ENCODE measurements around the gene UBE2I.

UBE2I gene

GRCh38 chr16:1337486-1337885 lies 28.1 kb downstream of the UBE2I start:
- Histone ChIP-seq H3K4me2 (ENCODE audit: low read depth, low read length, poor library complexity, severe bottlenecking) (no peak overlapping the region), H3K4me3 (ENCODE audit: insufficient read depth, low read length, poor library complexity, severe bottlenecking) (no peak overlapping the region), H3K79me2 (ENCODE audit: insufficient read depth, low read length) (no peaks in the 10 kb centered on the region), H3K27ac (ENCODE audit: low read depth, low read length) (no peak overlapping the region), H3F3A (ENCODE audit: insufficient read depth) (no peaks in the 10 kb centered on the region), H2AFZ (ENCODE audit: low read depth, low read length, severe bottlenecking) (no peak overlapping the region), H3K36me3 (ENCODE audit: low read length) (no peaks in the 10 kb centered on the region), H3K9me2 (replicated peaks; ENCODE audit: insufficient read depth, low read length) (no peaks in the 10 kb centered on the region), H3K9ac (ENCODE audit: low read length) (no peak overlapping the region), H3K27me3 (ENCODE audit: low read length) (no peaks in the 10 kb centered on the region), H4K20me1 (ENCODE audit: low read depth, low read length) (no peaks in the 10 kb centered on the region), H3K9me3 (ENCODE audit: insufficient read depth, low read length) (no peaks in the 10 kb centered on the region)
- TF ChIP-seq CTCF (IDR thresholded peaks at IDR 0.05; ENCODE audit: insufficient read depth, low read length, poor library complexity, severe bottlenecking) (no peak), EZH2phosphoT487 (conservative IDR thresholded peaks at IDR 0.05; ENCODE audit: low read length) (no peak)

- Histone ChIP-seq H3K4me2 (ENCODE audit: low read depth, low read length, poor library complexity, severe bottlenecking) (no peak overlapping the region), H3K9ac (ENCODE audit: low read length) (no peak overlapping the region), H4K20me1 (ENCODE audit: low read depth, low read length) (no peaks in the 10 kb centered on the region), H3K27ac (ENCODE audit: low read depth, low read length) (no peak overlapping the region), H3K4me3 (ENCODE audit: insufficient read depth, low read length, poor library complexity, severe bottlenecking) (no peak overlapping the region), H3K9me2 (replicated peaks; ENCODE audit: insufficient read depth, low read length) (no peaks in the 10 kb centered on the region), H3K36me3 (ENCODE audit: low read length) (no peaks in the 10 kb centered on the region), H3K79me2 (ENCODE audit: insufficient read depth, low read length) (no peaks in the 10 kb centered on the region), H3K27me3 (ENCODE audit: low read length) (no peaks in the 10 kb centered on the region), H3K9me3 (ENCODE audit: insufficient read depth, low read length) (no peaks in the 10 kb centered on the region), H2AFZ (ENCODE audit: low read depth, low read length, severe bottlenecking) (no peak overlapping the region), H3F3A (ENCODE audit: insufficient read depth) (no peaks in the 10 kb centered on the region)
- no peak for TF ChIP-seq EZH2phosphoT487 (conservative IDR thresholded peaks at IDR 0.05; ENCODE audit: low read length)
- peak; percentile 27 for TF ChIP-seq CTCF (IDR thresholded peaks at IDR 0.05; ENCODE audit: insufficient read depth, low read length, poor library complexity, severe bottlenecking)
These were observed 28.8 kb downstream of the UBE2I start for GRCh38 chr16:1338119-1338730.

GRCh38 chr16:1338855-1339675 lies 29.6 kb downstream of the UBE2I start:
- Histone ChIP-seq H3F3A (ENCODE audit: insufficient read depth) (no peaks in the 10 kb centered on the region), H4K20me1 (ENCODE audit: low read depth, low read length) (no peaks in the 10 kb centered on the region), H3K4me2 (ENCODE audit: low read depth, low read length, poor library complexity, severe bottlenecking) (no peak overlapping the region), H3K27me3 (ENCODE audit: low read length) (no peaks in the 10 kb centered on the region), H3K27ac (ENCODE audit: low read depth, low read length) (no peak overlapping the region), H3K9me3 (ENCODE audit: insufficient read depth, low read length) (no peaks in the 10 kb centered on the region), H3K9ac (ENCODE audit: low read length) (no peak overlapping the region), H3K79me2 (ENCODE audit: insufficient read depth, low read length) (no peaks in the 10 kb centered on the region), H3K9me2 (replicated peaks; ENCODE audit: insufficient read depth, low read length) (no peaks in the 10 kb centered on the region), H3K36me3 (ENCODE audit: low read length) (no peaks in the 10 kb centered on the region), H3K4me3 (ENCODE audit: insufficient read depth, low read length, poor library complexity, severe bottlenecking) (no peak overlapping the region), H2AFZ (ENCODE audit: low read depth, low read length, severe bottlenecking) (no peak overlapping the region)
- TF ChIP-seq EZH2phosphoT487 (conservative IDR thresholded peaks at IDR 0.05; ENCODE audit: low read length) (no peak), CTCF (IDR thresholded peaks at IDR 0.05; ENCODE audit: insufficient read depth, low read length, poor library complexity, severe bottlenecking) (no peak)

Data from SU-DHL-6 (cell line).